Embryonic facial prominence (tissue), 1 donor: ENCODE measurements around the gene PDZRN3.
"Not testable (repeated sequence)": the region's sequence is repeated elsewhere in the genome, so short reads cannot be mapped to it uniquely, and the experiment has no call there.

Experiments
- DNase-seq: peaks from one replicate; pipeline ENCODE4 v3.0.0-alpha.2; 2016; ENCODE audit errors: extremely low spot score

PDZRN3 gene

DNA sequence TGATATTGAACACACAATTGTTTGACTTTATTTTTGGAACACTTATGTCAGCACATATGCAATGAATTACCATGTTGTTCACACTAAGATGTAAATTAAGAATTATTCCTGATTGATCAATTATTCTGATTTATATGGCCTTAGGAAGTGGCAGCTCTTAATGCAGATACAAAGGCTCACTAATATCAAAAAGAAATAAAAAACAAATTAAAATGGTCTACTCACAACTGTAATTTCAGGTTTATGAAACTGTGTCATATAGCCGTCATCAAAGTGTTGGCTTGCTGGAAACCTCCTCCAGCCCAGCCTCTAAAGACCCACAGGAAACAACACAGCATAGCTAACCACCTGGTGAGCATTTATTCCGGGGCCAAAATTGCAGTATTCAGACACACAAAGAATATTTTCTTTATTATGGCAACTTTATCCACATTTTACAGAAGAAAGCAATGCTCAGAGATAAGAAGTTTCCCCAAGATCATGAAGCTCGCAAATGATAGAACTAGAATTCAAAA is 33.4 kb downstream of the PDZRN3 start:
- DNase-seq = no peak

DNA sequence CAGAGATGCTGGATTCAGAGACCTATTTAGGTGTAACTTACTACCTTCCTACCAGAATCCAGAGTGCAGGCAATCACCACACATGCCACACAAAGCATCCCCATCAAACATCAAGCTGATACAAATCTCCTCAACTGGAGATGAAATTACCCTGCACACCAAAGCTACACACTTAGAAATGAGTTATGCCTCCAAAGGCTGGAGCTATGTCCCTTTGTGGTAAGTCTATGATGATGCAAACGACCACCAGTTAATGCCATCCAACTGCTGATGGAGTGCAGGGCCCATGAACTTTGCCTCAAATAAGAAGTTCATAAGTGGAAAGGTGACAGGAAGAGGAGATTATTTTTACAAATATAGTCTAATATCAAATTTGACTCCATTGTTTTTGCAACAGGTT is 38.1 kb downstream of the PDZRN3 start:
- no peak for DNase-seq

DNA sequence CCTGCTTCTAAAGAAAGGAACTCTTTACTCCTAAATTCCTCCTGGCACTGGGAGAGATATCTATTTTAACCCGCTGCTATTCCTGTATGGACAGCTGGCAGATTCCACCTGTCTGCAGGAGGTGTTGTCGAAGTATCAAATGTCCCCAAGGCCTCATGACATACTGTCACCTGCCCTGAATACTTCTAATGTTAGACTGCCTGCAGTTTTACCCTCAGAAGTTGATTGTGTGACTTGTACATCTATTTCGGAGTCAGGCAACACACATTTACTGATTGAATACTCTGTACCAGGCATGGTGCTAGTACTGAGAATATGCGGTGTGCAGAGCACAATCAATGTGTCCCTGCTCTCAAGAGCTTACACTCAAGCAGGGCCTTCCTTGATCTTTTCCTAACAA is 38.6 kb downstream of the PDZRN3 start:
- no peak for DNase-seq

DNA sequence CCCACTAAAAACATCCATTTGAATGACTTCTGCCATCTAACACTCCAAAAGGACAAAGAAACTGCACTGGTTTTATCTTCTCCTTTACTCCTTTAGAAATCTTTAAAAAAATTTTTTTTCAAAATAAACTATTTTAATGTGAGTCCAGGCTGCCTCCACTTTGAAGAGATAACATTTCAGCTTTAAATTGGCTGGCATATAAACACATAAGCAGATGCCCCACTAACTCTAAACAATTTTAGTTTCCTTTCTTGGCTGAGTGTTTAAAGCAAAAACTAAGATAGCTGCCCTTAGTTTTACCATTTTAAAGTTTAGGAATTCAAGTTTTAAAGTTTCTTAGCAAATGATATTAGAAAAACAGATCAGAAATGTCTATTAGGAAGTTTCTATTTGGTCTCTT is 39.9 kb downstream of the PDZRN3 start:
- no peak for DNase-seq

DNA sequence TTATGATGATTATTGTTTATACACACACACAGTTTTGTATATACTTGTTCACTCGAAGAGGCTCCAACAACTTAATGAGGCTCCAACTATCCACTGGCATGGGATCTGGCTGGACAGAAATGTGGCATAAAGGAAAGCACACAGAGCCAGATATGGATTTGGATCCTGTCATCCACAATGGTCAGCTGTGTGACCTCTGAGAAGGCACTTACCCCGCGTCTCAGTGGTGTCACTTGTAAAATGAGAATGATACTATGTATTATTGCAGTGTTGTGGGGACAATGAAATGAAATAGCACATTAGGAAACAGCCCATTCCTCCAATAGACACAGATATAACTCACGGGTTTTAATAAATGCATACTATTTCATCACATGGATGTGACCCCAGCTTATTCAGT is 42.2 kb downstream of the PDZRN3 start:
- no peak for DNase-seq

DNA sequence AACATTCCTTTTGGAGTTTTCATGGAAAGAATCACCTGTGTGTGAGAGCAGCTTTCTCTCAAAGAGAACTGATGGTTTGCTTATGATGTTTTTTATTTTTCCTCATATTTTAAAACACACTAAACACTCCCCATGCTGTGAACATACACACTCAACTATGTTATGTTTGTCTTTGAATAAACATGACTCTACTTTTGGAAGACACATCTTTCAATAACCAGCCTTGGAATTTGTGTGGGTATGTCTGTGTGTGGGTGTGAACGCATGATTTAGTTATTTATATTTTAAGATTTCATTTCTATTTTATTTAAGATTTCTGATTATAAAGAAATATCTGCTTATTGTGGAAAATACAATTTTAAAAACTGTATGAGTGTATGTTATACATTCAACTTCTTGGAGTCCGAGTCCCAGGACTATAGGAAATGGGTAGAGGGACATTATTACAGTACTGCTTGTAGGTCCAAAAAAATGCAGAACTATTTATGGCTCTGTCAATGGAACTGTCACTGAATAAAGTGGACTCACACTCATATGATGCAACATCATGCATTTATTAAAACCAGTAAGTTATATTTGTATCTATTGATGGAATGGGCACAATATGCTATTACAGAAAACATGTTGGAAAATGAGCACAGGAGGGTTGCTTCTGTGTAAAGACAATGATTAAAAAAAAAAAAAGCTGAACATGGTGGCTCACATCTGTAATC is 43.5 kb downstream of the PDZRN3 start:
- DNase-seq = no peak

DNA sequence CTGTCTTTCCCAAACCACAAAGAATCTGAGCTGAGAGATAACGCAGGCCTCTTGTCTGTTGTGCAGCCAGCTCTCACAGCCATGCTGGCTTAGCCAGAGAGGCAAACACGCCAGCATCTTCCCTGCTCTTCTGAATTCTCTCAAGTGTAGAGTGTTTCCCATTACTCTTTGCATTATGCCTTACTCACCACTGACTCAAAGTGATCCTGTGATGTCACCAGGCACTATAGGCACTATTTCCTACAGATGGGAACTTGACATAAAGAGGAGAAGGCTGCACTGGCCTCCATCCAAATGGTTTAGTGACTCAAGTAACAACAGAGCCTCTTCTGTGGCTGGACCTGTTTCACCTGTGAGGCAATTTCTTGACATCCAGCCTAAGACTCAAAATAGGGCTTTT is 44.4 kb downstream of the PDZRN3 start:
- no peak for DNase-seq

DNA sequence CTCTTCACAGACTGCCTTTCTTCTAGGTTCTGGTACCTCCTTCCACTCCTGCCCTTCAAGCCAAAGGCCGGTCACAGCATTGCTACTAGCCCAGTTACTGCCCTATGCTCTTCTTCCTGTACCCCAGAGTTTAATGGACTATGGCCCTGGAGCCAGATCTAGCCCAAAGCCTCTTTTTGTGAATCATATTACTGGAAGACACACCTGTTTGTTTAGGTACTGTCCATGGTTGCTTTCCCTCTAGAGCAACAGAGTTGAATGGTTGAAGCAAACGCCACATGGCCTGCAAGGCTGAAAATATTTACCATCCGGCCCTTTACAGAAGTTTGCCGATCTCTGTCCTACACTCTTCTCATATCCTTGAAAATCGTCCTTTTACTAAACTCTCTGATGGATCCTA is 47.0 kb downstream of the PDZRN3 start:
- DNase-seq = no peak

DNA sequence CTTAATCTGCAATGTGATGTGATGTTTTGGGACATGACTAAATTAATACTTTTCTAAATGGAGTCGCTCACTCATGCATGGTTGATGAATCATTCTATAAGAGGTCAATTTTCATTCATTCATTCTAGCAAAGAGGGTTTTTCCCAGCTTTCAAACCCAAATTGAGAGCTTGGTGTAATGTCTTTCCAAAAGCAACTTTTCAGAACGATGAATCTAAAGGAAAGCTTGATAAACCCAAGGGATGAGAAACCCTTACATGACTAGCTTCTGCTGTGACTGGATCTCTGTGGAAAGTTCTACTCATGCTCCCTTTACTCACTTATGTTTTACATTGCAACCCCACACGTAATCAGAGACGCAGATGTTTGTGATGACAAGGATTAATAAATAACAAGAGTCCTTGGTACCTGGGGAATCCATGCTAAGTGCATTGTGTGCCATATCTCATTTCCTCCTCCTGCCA is 47.7 kb downstream of the PDZRN3 start:
- DNase-seq = no peak

DNA sequence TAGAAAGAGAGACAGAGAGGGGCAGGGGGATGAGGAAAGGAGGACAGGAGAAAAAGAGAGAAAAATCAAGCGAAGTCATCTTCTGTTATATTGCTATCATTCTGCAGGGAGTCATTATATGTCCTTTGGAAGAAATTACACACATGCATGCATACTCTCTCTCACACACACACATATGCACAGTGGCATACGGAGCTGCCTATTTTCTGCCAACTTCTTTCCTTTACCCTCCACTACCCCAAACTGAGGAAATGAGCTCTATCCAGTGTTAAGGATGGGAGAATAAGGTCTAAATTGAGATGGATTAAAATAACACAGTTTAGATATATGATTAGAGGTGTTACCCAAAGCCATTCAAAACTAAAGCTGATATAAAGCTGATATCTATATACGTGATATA is 48.8 kb downstream of the PDZRN3 start:
- DNase-seq = no peak

DNA sequence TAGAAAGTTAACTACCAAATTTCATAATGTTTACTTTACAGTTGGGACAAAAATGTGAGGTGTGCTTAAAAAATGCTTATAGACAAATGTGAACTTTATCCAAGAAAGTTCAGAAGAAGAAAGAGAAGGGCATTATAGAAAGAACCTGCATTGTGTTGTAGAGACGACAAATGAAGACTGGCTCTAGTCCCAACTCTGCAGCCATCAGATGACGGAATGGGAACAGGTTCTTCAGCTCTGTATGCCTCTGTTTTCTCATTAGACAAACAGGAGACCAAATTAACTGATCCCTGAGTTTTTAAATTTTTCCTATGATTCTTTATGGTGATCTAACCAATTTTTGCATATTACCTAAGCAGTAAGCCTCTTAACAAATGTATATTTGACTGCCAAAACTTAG is 49.2 kb downstream of the PDZRN3 start:
- no peak for DNase-seq

DNA sequence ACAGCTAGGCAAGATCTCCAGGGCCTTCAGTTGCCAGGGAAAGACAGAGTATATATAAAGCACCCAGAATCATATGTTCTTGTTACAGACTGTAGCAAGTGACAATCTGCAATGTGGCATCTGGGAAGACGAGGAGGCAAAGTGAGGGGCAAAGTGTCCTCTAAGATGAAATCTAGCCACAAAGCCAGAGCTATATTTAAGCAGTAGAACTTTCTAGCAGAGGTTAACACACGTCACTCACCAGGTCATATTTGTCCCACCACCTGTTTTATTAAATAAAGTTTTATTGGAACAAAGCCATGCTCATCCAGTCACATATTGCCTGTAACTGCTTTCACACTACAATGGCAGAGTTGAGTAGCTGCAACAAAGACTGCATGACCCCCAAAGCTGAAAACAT is 51.5 kb downstream of the PDZRN3 start:
- DNase-seq = no peak

DNA sequence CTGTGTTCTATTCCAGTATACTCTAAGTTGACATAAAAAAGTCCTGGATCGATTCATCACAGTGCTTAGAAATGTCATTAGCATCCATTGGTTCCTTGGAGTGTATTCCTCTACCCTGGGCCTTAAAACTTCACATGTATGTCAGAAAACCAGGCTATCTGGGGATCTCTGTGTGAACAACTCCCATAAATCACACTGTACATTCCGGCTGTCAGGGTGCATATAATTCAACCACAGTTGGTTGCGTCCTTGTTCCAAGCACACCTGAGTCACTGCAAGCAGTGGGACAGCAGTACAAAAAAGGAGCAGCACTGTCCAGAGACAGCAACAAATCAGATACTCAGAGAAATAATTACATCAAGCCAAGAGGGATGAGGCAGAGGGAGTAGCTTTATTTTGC is 52.4 kb downstream of the PDZRN3 start:
- DNase-seq = no peak

DNA sequence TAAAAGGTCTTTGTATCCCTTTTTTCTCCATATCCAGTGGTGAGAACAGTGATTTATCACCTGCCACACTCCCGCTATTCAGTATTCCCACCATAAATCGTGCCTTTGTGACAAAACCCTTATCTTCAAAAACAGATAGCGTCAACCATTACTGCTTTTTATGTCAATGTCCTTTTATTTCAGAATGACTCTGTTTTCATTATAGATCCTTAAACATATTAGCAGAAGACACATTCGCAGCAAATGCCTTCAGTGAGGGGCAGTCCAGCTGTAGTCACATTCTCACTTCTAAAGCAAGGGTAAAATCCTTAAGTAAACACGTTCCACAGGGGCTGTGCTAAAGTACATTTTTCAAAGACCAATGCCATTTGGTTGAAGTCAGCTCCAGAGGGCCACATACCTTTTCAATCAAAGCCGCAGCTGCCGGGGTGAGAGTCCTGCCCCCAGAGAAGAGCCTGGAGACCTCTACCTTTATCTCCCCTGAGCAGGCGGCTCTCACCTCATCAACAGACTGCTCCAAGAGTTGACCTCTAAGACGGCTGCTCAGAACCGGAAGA is 53.4 kb downstream of the PDZRN3 start:
- DNase-seq = no peak

DNA sequence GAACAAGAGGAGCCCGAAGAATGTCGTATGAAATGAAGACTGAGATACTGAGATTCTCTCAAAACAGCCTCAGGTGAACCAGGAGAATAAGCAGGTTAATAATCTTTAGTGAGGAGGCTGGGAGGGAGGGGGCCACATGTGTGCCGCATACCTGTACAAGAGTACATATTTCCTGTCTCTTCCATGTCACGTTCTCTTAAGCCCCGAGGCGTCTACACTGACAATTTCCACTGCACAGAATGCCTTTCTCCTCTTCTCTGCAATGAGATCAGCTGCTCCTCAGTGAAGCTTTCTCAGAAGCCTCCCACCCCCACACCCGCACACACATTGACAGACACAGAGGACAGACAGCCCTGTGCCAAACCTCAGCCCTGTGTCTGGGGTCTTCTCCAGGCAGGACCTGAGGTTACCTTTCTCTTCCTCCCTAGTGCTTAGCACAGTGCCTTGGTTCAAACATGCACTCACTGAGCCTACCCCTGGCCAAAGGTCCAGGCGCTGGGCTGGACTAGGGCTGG is 55.4 kb downstream of the PDZRN3 start:
- no peak for DNase-seq

DNA sequence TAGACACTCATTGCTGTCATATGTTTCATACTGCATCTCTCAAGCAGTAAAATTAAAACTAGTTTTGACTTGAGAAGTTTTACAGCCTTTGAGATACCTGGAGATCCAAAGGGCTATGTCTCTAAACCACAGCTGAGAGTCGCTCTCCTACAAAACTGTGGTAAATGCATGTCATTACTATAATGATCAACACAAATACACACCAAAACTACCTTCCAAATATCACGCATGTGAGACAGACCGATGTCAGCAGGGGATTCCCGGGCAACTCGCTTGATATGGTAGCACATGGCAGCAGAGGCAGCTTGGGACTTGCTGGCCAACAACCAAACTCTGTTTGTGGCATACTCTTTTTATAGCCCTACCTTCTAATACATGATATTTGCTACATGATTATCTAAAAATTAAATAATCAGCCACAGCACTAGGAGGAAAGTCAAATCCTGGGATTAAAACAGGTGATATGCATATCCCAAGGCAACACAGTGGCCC is 56.3 kb downstream of the PDZRN3 start:
- DNase-seq = no peak

DNA sequence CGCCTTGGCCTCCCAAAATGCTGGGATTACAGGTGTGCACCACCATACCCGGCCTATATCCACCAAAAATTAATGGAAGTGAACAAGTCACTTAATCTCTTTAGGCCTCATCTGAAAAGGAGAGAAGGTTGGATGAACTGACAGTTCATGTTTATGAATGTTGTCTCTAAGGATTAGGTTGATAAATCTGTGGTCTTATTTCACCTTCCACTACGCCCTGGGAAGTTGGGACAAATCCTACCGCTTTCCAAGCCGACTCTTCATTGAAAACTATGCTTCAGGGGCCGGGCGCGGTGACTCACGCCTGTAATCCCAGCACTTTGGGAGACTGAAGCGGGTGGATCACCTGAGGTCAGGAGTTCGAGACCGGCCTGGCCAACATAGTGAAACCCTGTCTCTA is 59.4 kb downstream of the PDZRN3 start:
- not testable (repeated sequence) for DNase-seq

DNA sequence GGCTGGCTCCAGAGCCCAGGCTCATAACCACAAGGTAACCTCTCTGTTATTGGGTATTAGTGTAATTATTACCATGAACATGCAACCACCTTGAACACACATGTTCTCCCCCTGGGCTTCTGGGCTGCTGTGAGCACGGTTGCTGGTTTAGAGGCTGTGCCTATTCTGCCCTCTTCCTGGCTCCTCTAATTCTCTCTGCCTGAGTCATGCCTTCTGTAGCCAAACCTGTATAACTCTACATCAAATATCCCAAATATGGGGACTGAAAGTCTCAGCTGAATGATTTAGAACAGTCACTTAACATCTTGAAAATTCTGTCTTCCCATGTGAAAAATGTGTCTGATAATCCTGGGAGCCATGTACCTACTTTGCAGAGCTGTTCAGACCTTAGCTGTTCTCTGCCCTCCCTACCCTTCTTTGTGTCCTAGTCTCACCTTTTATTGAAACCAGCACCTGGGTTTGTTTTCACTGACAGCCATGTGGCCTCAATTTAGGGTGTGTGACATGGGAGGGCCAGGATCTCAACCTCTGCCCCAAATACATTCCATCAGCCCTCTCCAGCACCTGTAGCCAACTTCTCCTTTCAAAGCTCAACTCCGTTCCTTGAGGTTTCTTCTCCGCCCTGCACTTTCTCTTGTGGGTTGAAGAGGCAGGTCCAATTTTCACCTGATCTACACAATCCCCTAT is 60.7 kb downstream of the PDZRN3 start:
- no peak for DNase-seq

DNA sequence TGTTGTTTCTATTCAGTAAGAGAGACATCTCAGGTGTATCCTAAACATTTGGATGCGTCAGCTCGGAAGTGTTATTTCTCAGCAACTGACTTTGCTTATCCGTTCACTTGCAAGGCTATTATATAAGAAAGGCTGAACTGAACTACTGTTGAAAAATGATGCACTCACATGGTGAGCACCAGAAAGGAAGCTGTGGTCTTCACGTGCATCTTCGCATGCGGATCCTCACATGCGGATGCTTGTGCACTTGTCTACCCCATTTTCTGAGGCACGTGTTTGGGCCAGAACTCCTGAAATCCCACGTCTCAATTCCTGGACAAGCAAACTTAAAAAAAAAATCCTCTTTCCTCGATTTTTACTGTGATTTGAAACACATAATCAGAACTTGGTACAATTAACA is 63.2 kb downstream of the PDZRN3 start:
- DNase-seq = no peak

DNA sequence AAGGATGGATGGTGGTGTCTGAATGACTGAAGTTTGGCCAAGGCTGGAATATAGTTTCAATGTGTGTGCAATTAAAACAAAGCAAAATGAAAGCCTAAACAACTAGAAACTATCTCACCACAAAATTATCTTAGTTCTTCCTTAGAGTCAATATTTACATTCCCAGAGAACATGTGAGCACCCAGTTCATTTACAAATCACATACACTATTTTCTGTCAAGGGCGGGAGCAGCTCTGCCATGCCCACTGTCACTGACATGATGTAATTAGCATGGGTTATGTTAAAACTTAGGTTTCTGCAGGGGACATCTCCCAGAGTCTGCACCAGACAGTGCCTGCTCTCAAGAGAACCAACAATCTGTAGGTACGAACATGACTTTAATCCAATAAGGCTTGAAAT is 65.0 kb downstream of the PDZRN3 start:
- no peak for DNase-seq

DNA sequence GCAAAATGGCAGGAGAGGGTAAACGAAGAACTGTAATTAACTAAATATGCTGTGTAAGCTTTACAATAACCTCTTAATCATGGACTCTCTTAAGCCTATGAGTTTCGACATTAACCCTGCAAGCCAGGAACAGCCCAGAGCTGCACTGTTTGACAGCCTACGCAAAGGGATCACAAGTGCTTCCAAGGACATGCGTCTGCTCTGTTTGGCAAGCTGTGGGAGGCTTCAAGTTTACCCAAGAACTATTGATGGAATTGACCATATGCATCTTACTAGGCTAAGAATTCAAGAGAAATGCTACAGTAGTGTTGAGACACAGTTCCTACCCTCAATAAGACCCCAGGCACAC is 66.0 kb downstream of the PDZRN3 start:
- no peak for DNase-seq

DNA sequence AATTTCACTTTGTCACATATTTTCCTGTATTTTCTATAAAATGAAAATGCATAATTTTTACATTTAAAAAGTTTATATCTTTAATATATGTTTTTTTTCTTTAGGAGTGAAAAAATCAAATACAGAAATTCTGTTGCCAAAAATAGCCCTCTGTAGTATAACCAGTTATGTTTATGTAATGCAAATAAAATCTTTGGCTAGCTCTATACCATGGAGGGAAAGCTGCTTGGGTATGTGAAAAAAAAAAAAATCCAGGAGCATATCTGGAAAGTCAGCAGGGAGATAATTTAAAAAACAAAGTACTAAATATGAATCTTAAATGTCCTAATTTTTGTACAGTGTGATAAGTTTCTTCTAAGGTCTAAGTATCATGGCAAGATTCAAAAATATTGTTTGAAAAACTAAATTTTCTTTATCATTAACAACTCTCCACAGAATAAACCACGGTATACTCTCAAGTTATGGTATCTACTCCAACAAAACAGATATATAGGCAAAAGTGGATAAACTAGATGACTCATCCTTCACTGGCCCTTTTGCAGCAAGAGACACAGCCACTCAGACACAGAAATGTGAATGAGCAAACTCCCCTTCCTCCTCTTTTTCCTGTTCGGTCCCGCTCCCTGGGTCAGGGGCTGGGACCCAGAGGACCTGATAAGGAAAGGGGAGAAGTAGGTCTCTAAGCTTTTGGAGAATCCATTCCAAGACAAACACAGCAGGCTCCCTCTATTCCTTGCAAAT is 66.6 kb downstream of the PDZRN3 start:
- DNase-seq = no peak
